ENCODE data around the gene GNAL.

Gene GNAL

DNA sequence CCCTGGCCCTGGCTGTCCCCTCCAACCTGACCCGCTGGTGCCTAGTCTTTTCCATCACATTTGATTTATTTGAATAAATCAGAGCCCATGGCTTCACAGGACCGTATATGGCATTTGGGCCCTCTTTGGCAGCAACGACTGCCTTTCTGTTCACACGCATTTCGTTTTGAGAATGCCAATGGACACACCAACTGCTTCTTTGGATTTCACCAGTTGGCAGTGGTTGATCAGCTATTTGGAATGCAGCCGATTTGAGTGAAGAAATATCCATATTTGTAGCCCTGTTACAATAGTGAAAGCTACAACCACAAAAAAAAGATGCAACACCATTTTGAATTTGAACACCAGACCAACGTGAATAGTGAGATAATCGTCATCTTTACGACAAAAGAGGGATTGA, 56.5 kb downstream of the GNAL start:
- ATAC-seq = no peak
- no peak for TF ChIP-seq ISL1 (CRISPR knock-in tag; IDR thresholded peaks at IDR 0.05)
- TF ChIP-seq PATZ1 (CRISPR knock-in tag; IDR thresholded peaks at IDR 0.05; ENCODE audit: borderline replicate concordance) = no peak
- TF ChIP-seq GLIS3 (CRISPR knock-in tag; IDR thresholded peaks at IDR 0.05) = no peak
- TF ChIP-seq, protein P1, sequence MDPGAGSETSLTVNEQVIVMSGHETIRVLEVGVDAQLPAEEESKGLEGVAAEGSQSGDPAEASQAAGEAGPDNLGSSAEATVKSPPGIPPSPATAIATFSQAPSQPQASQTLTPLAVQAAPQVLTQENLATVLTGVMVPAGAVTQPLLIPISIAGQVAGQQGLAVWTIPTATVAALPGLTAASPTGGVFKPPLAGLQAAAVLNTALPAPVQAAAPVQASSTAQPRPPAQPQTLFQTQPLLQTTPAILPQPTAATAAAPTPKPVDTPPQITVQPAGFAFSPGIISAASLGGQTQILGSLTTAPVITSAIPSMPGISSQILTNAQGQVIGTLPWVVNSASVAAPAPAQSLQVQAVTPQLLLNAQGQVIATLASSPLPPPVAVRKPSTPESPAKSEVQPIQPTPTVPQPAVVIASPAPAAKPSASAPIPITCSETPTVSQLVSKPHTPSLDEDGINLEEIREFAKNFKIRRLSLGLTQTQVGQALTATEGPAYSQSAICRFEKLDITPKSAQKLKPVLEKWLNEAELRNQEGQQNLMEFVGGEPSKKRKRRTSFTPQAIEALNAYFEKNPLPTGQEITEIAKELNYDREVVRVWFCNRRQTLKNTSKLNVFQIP (CRISPR knock-in tag; IDR thresholded peaks at IDR 0.05; ENCODE audit: borderline replicate concordance, low read depth) = no peak
- TF ChIP-seq TOX (CRISPR knock-in tag; IDR thresholded peaks at IDR 0.05; ENCODE audit: borderline replicate concordance) = no peak
- no peak for TF ChIP-seq OSR1 (CRISPR knock-in tag; IDR thresholded peaks at IDR 0.05)
- no peak for TF ChIP-seq BACH2 (CRISPR knock-in tag; IDR thresholded peaks at IDR 0.05; ENCODE audit: borderline replicate concordance)
- no peak for TF ChIP-seq RARB (CRISPR knock-in tag; IDR thresholded peaks at IDR 0.05)
- TF ChIP-seq ZNF70 (CRISPR knock-in tag; IDR thresholded peaks at IDR 0.05) = no peak
- no peak for TF ChIP-seq TSHZ2 (CRISPR knock-in tag; IDR thresholded peaks at IDR 0.05)
- no peak for TF ChIP-seq CSDC2 (CRISPR knock-in tag; IDR thresholded peaks at IDR 0.05)
- no peak for TF ChIP-seq PPARA (CRISPR knock-in tag; IDR thresholded peaks at IDR 0.05; ENCODE audit: borderline replicate concordance)
- no peak for TF ChIP-seq ZFP30 (CRISPR knock-in tag; IDR thresholded peaks at IDR 0.05)
- TF ChIP-seq SNAI2 (CRISPR knock-in tag; IDR thresholded peaks at IDR 0.05) = no peak

DNA sequence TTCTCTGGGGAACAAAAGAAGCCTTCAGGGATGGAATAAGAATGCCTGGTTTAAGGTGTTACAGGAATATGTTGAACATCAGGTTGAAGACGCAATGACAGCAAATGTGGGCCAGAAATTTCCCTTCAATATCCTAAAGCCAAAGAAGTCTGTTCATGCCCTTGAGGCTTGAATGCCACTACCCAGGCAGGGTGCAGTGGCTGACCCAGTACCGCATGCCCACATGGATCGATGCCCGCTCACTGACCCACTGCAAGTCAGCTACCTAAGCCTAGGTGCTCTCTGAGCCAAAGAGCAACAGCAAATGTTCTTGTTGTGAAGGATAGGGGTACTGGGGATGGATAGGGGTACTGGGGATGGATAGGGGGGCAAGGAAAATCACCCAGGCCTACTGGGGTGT, 58.2 kb downstream of the GNAL start:
- ATAC-seq = no peak
- TF ChIP-seq PPARA (CRISPR knock-in tag; IDR thresholded peaks at IDR 0.05; ENCODE audit: borderline replicate concordance) = no peak
- TF ChIP-seq BACH2 (CRISPR knock-in tag; IDR thresholded peaks at IDR 0.05; ENCODE audit: borderline replicate concordance) = no peak
- TF ChIP-seq TCF4 (CRISPR knock-in tag; IDR thresholded peaks at IDR 0.05; ENCODE audit: borderline replicate concordance) = no peak

GRCh38 chr18:11747731-11748130, 58.7 kb downstream of the GNAL start:
- no peak for ATAC-seq
- TF ChIP-seq SNAI2 (CRISPR knock-in tag; IDR thresholded peaks at IDR 0.05) (no peak), ESRRG (CRISPR knock-in tag; IDR thresholded peaks at IDR 0.05) (no peak)

GRCh38 chr18:11749305-11749704, 60.2 kb downstream of the GNAL start:
- no peak for TF ChIP-seq ZC3H10 (CRISPR knock-in tag; IDR thresholded peaks at IDR 0.05)
- no peak for TF ChIP-seq ZFP3 (CRISPR knock-in tag; IDR thresholded peaks at IDR 0.05)
- TF ChIP-seq RARB (CRISPR knock-in tag; IDR thresholded peaks at IDR 0.05) = no peak
- no peak for TF ChIP-seq TOX (CRISPR knock-in tag; IDR thresholded peaks at IDR 0.05; ENCODE audit: borderline replicate concordance)
- TF ChIP-seq BACH2 (CRISPR knock-in tag; IDR thresholded peaks at IDR 0.05; ENCODE audit: borderline replicate concordance) = no peak
- no peak for TF ChIP-seq OSR1 (CRISPR knock-in tag; IDR thresholded peaks at IDR 0.05)
- no peak for TF ChIP-seq PPARA (CRISPR knock-in tag; IDR thresholded peaks at IDR 0.05; ENCODE audit: borderline replicate concordance)
- TF ChIP-seq ZNF8 (CRISPR knock-in tag; IDR thresholded peaks at IDR 0.05) = no peak
- TF ChIP-seq, protein P2, sequence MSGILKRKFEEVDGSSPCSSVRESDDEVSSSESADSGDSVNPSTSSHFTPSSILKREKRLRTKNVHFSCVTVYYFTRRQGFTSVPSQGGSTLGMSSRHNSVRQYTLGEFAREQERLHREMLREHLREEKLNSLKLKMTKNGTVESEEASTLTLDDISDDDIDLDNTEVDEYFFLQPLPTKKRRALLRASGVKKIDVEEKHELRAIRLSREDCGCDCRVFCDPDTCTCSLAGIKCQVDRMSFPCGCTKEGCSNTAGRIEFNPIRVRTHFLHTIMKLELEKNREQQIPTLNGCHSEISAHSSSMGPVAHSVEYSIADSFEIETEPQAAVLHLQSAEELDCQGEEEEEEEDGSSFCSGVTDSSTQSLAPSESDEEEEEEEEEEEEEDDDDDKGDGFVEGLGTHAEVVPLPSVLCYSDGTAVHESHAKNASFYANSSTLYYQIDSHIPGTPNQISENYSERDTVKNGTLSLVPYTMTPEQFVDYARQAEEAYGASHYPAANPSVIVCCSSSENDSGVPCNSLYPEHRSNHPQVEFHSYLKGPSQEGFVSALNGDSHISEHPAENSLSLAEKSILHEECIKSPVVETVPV (CRISPR knock-in tag; IDR thresholded peaks at IDR 0.05) = no peak
- no peak for TF ChIP-seq ZNF70 (CRISPR knock-in tag; IDR thresholded peaks at IDR 0.05)
- TF ChIP-seq CSDC2 (CRISPR knock-in tag; IDR thresholded peaks at IDR 0.05) = no peak
- no peak for TF ChIP-seq TCF4 (CRISPR knock-in tag; IDR thresholded peaks at IDR 0.05; ENCODE audit: borderline replicate concordance)
- no peak for TF ChIP-seq ZFP30 (CRISPR knock-in tag; IDR thresholded peaks at IDR 0.05)
- TF ChIP-seq, protein P1 (CRISPR knock-in tag; IDR thresholded peaks at IDR 0.05; ENCODE audit: borderline replicate concordance, low read depth) = no peak
- ATAC-seq = no peak
